Mesothelial cell of epicardium (in vitro differentiated cells): ENCODE data around the gene FRMD4A. TPM values are rescaled to one million over a fixed set of nuclear protein-coding genes. Genes with fewer than 3 reads are reported as not detected.

Experiments
- DNase-seq, 2 experiments: peaks; one replicate each; pipeline ENCODE4 v3.0.0; 2021; ENCODE audit warnings: low spot score in 2 of 2; ENCODE audit not compliant: unreplicated experiment in 2 of 2
- H3K27ac Mint-ChIP-seq: 2 replicates; pipeline ENCODE4 v1.8.0; 2021; ENCODE audit warnings: mixed read lengths
- H3K27me3 Mint-ChIP-seq: 2 replicates; pipeline ENCODE4 v1.8.0; 2021; ENCODE audit warnings: low read depth, mixed read lengths
- H3K36me3 Mint-ChIP-seq: 2 replicates; pipeline ENCODE4 v1.8.0; 2021; ENCODE audit warnings: mixed read lengths
- H3K4me1 Mint-ChIP-seq: 2 replicates; pipeline ENCODE4 v1.8.0; 2021; ENCODE audit warnings: mixed read lengths
- H3K4me3 Mint-ChIP-seq: 2 replicates; pipeline ENCODE4 v1.8.0; 2021; ENCODE audit warnings: mild to moderate bottlenecking, moderate library complexity, mixed read lengths
- H3K9me3 Mint-ChIP-seq: 2 replicates; pipeline ENCODE4 v1.8.0; 2021; ENCODE audit warnings: mixed read lengths
- CTCF ChIP-seq: fragments of 200-600 bp; sonication (generic); IDR thresholded peaks from one replicate; pipeline ENCODE4 v1.5.0; 2021; ENCODE audit warnings: antibody characterized with exemption; ENCODE audit not compliant: unreplicated experiment
- total RNA-seq: library from RNA; stranded (reverse); gene quantifications from 3 replicates; pipeline ENCODE4 v1.2.1, GENCODE V29; 2021

FRMD4A gene
- total RNA-seq, 1 donor from 2014 or later = 45.0 TPM

DNA sequence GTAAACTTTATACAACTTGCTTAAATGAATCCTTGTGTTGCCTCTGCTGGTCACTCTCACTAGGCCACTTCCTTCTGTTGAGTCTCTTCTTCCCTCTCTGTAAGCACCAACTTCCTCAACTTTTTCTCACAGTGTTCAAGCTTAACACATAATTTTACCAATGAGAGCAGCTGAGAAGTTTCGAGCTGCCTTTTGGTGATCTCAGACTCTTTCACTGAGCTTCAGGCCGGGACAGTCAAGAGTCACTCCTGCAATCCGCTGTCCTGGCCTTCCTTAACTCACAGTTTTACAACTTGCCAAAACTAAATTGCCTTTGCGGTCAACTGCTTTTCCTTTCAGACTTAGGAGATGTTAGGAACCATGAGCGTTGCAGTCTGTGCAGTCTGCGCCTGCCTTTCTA is 696.5 kb downstream of the FRMD4A start:
- no peak for DNase-seq
- no peaks in the 10 kb centered on the region for H3K27me3 Mint-ChIP-seq

GRCh38 chr10:13633689-13634088 is 697.0 kb downstream of the FRMD4A start:
- H3K27ac Mint-ChIP-seq = no peak overlapping the region
- H3K9me3 Mint-ChIP-seq = no peaks in the 10 kb centered on the region
- H3K4me1 Mint-ChIP-seq = peaks cover 17% of the 10 kb centered on the region
- H3K27me3 Mint-ChIP-seq = no peaks in the 10 kb centered on the region
- peaks cover 24% of the 10 kb centered on the region for H3K36me3 Mint-ChIP-seq
- H3K4me3 Mint-ChIP-seq = no peak overlapping the region
- no peak for DNase-seq
- no peak for TF ChIP-seq CTCF

More for the DNA sequence above, 696.5 kb downstream of the FRMD4A start:
- H3K27ac Mint-ChIP-seq = peak overlapping the region; percentile 12
- no peak for TF ChIP-seq CTCF
- peaks cover 27% of the 10 kb centered on the region for H3K36me3 Mint-ChIP-seq
- no peak overlapping the region for H3K4me3 Mint-ChIP-seq
- peaks cover 17% of the 10 kb centered on the region for H3K4me1 Mint-ChIP-seq
- no peaks in the 10 kb centered on the region for H3K9me3 Mint-ChIP-seq

GRCh38 chr10:13632884-13633440 is 697.8 kb downstream of the FRMD4A start:
- Mint-ChIP-seq H3K36me3 (peaks cover 18% of the 10 kb centered on the region), H3K9me3 (no peaks in the 10 kb centered on the region), H3K4me1 (peaks cover 17% of the 10 kb centered on the region), H3K27me3 (no peaks in the 10 kb centered on the region), H3K4me3 (no peak overlapping the region), H3K27ac (peak overlapping the region; percentile 43)
- TF ChIP-seq CTCF = no peak
- DNase-seq = no peak

DNA sequence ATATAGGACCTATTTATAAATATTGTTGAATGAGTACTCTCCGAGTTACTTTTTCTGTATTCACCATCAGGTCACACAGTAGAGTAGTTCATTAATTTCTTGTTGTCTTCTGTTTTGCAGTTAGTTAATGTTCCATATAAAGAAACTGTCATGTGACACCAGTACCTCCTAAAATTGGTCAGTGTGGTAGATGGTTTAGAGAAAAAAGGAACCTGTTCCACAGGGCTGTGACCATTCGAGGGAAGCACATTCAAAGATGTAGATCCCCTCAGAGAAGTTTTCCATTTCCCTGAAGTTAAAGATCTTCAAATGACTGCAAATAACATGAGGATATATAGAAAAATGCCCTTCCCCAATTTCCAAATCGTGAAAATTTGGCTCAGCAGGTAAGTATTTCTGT is 698.3 kb downstream of the FRMD4A start:
- H3K4me3 Mint-ChIP-seq = no peak overlapping the region
- no peaks in the 10 kb centered on the region for H3K27me3 Mint-ChIP-seq
- H3K36me3 Mint-ChIP-seq = peaks cover 15% of the 10 kb centered on the region
- no peaks in the 10 kb centered on the region for H3K9me3 Mint-ChIP-seq
- peak overlapping the region; percentile 43 for H3K27ac Mint-ChIP-seq
- no peak for TF ChIP-seq CTCF
- DNase-seq = no peak
- H3K4me1 Mint-ChIP-seq = peaks cover 12% of the 10 kb centered on the region

GRCh38 chr10:13631594-13631993 is 699.1 kb downstream of the FRMD4A start:
- no peak overlapping the region for H3K4me3 Mint-ChIP-seq
- no peaks in the 10 kb centered on the region for H3K27me3 Mint-ChIP-seq
- no peaks in the 10 kb centered on the region for H3K9me3 Mint-ChIP-seq
- H3K36me3 Mint-ChIP-seq = peaks cover 15% of the 10 kb centered on the region
- no peak for TF ChIP-seq CTCF
- DNase-seq = no peak
- H3K27ac Mint-ChIP-seq = no peak overlapping the region
- peaks cover 10% of the 10 kb centered on the region for H3K4me1 Mint-ChIP-seq

- peak overlapping the region; percentile 57 for H3K27ac Mint-ChIP-seq
- DNase-seq = no peak
- no peaks in the 10 kb centered on the region for H3K9me3 Mint-ChIP-seq
- H3K27me3 Mint-ChIP-seq = no peaks in the 10 kb centered on the region
- H3K4me1 Mint-ChIP-seq = peaks cover 10% of the 10 kb centered on the region
- no peak for TF ChIP-seq CTCF
- H3K36me3 Mint-ChIP-seq = peaks cover 18% of the 10 kb centered on the region
- no peak overlapping the region for H3K4me3 Mint-ChIP-seq
Measured at GRCh38 chr10:13630231-13630630, 700.5 kb downstream of the FRMD4A start.
